Hepatocyte (in vitro differentiated cells): ENCODE results near the gene LY6G5B.

Source experiments
- EZH2 ChIP-seq: fragments of 200-600 bp; sonication (generic); IDR thresholded peaks from 2 replicates; pipeline ENCODE4 v1.6.1; 2016; ENCODE audit warnings: antibody characterized with exemption, mild to moderate bottlenecking, borderline replicate concordance
- TF ChIP-seq, protein P1 (sequence below): fragments of 200-600 bp; sonication (generic); IDR thresholded peaks from 2 replicates; pipeline ENCODE4 v1.5.1; 2016; ENCODE audit warnings: antibody characterized with exemption, mild to moderate bottlenecking; ENCODE audit not compliant: poor library complexity

DNA sequence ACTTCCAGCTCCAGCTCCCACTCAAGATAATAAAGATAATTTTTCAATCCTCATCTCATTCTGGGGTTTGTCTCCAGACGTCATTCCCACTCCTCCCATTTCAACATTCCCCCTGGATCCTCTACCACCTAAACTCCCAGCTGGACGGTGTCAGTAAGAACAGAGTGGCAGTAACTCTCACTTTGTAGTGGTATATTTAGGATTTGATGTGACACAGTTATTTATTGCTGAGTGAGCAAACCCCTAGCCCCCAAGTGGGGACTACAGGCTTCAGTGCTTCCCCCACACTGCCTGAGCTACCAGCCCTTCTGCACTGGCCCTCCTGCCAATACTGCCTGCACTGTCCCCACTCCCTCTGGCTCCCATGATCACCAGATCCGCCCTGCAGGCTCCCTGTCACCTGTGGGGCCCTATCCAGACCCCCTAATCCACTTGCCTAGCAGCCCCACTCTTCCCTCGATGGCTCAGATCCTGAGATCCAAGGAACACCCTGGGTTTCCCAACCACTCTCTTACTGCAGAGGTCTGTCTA, 11.6 kb upstream of the LY6G5B start:
- TF ChIP-seq, protein P1, sequence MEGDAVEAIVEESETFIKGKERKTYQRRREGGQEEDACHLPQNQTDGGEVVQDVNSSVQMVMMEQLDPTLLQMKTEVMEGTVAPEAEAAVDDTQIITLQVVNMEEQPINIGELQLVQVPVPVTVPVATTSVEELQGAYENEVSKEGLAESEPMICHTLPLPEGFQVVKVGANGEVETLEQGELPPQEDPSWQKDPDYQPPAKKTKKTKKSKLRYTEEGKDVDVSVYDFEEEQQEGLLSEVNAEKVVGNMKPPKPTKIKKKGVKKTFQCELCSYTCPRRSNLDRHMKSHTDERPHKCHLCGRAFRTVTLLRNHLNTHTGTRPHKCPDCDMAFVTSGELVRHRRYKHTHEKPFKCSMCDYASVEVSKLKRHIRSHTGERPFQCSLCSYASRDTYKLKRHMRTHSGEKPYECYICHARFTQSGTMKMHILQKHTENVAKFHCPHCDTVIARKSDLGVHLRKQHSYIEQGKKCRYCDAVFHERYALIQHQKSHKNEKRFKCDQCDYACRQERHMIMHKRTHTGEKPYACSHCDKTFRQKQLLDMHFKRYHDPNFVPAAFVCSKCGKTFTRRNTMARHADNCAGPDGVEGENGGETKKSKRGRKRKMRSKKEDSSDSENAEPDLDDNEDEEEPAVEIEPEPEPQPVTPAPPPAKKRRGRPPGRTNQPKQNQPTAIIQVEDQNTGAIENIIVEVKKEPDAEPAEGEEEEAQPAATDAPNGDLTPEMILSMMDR = no peak
- TF ChIP-seq EZH2 = no peak
